Skeletal muscle cell (primary cell): ENCODE results near the gene TRIM39.
A peak's percentile ranks its signal among the peaks of the same experiment; 100 is the strongest.
"Not testable (repeated sequence)": the region's sequence is repeated elsewhere in the genome, so short reads cannot be mapped to it uniquely, and the experiment has no call there.

Experiments used
- DNase-seq: peaks from one replicate; pipeline ENCODE4 v3.0.0-alpha.2; 2010; ENCODE audit warnings: low read depth
- H3K4me3 ChIP-seq: 2 replicates; pipeline ENCODE4 v1.5.1; 2011; ENCODE audit warnings: low read depth, mild to moderate bottlenecking, control low read depth, low read length, moderate library complexity

Gene TRIM39

GRCh38 chr6:30326526-30327231 lies at the start of gene TRIM39:
Gene TRIM39 (plus strand): TSS chr6:30326927. CDS start chr6:30329318, 2,391 bp downstream.
- DNase-seq = peak; percentile 42
- H3K4me3 ChIP-seq = peak within 1 kb of the TSS; percentile 94

- DNase-seq = not testable (repeated sequence)
These were observed 45.7 kb upstream of the TRIM39 start for GRCh38 chr6:30280988-30281387.

GRCh38 chr6:30282522-30282921 lies 44.2 kb upstream of the TRIM39 start:
- DNase-seq = no peak
- no peak overlapping the region for H3K4me3 ChIP-seq

More at GRCh38 chr6:30280988-30281387, 45.7 kb upstream of the TRIM39 start:
- H3K4me3 ChIP-seq = not testable (repeated sequence)

GRCh38 chr6:30283761-30284160 lies 43.0 kb upstream of the TRIM39 start:
- DNase-seq = no peak
- no peak overlapping the region for H3K4me3 ChIP-seq

- no peak overlapping the region for H3K4me3 ChIP-seq
- no peak for DNase-seq
These were observed 39.6 kb upstream of the TRIM39 start for GRCh38 chr6:30287139-30287538.

- DNase-seq = no peak
- H3K4me3 ChIP-seq = no peak overlapping the region
These were observed 30.9 kb upstream of the TRIM39 start for GRCh38 chr6:30295837-30296236.

GRCh38 chr6:30304002-30304401 lies 22.7 kb upstream of the TRIM39 start:
- DNase-seq = no peak
- no peak overlapping the region for H3K4me3 ChIP-seq

GRCh38 chr6:30311101-30311500 lies 15.6 kb upstream of the TRIM39 start:
- H3K4me3 ChIP-seq = no peak overlapping the region
- no peak for DNase-seq

GRCh38 chr6:30311671-30312070 lies 15.1 kb upstream of the TRIM39 start:
- no peak overlapping the region for H3K4me3 ChIP-seq
- DNase-seq = no peak

- DNase-seq = no peak
- no peak overlapping the region for H3K4me3 ChIP-seq
These were observed 14.5 kb upstream of the TRIM39 start for GRCh38 chr6:30312266-30312665.

GRCh38 chr6:30312676-30313321 lies 13.9 kb upstream of the TRIM39 start:
- no peak for DNase-seq
- no peak overlapping the region for H3K4me3 ChIP-seq

GRCh38 chr6:30315156-30315555 lies 11.6 kb upstream of the TRIM39 start:
- no peak for DNase-seq
- no peak overlapping the region for H3K4me3 ChIP-seq

GRCh38 chr6:30317913-30318589 lies 8.7 kb upstream of the TRIM39 start:
- no peak for DNase-seq
- no peak overlapping the region for H3K4me3 ChIP-seq

- H3K4me3 ChIP-seq = no peak overlapping the region
These were observed 7.4 kb upstream of the TRIM39 start for GRCh38 chr6:30319146-30319835.

GRCh38 chr6:30321692-30322388 lies 4.9 kb upstream of the TRIM39 start:
- no peak overlapping the region for H3K4me3 ChIP-seq
- DNase-seq = no peak

More at GRCh38 chr6:30319146-30319835, 7.4 kb upstream of the TRIM39 start:
- DNase-seq = no peak

GRCh38 chr6:30322527-30323501 lies 3.9 kb upstream of the TRIM39 start:
- no peak for DNase-seq
- H3K4me3 ChIP-seq = no peak overlapping the region

- no peak for DNase-seq
- no peak overlapping the region for H3K4me3 ChIP-seq
These were observed 2.9 kb upstream of the TRIM39 start for GRCh38 chr6:30323806-30324205.

- DNase-seq = no peak
- H3K4me3 ChIP-seq = peak overlapping the region; percentile 94
These were observed 1.4 kb upstream of the TRIM39 start for GRCh38 chr6:30325150-30325872.
